ENCODE results near the gene BHLHE40. TPM values are rescaled to one million over a fixed set of nuclear protein-coding genes. Genes with fewer than 3 reads are reported as not detected.

The BHLHE40 gene
- total RNA-seq, 4 donors from 2014 or later: 13.1 to 28.5 (median 20.2) TPM

DNA sequence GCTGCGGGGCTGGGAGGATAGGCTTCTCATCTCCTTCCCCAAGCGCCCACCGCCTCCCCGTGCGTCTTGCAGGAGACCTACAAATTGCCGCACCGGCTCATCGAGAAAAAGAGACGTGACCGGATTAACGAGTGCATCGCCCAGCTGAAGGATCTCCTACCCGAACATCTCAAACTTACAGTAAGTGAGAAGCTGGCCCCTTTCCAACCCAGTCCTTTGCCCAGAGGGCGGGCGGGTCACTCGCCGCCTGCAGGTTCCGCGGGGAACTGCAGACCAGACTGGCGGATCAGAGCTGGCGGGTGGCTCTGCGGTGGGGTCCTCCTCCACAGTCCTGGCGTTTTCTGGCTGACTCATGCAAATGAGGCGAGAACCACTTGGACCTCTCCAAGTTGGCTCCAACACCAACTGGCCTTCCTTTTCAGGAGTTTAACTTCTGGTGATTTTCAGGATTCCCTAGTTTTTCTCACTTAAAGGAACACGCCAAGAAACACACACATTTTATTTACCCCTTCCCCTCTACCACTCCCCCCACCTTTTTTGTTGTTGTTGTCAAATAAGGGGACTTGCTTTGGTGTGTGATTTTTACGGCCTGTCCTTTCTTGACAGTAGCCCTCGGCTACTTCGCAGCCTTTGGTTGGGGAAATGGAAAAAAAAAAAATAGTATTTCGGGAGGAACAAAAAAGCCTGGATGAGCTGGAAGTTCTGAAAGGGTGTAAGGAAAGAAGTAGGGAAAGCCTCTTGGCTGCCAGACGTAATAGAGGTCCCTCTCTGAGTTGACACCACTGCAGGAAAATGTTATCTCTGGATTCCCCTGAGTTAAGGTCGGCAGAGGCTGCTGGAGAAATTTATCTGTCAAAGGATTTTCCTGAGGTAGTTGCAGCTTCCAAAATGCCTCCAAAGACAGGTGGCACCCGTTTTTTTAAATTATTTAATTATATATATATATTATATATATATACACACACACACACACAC is 1.3 kb downstream of the BHLHE40 start:
- Histone ChIP-seq H3K27ac (peak overlapping the region; percentile 96 to 100 (median 100)), H3K9me3 (no peaks in the 10 kb centered on the region), H3K27me3 (no peaks in the 10 kb centered on the region), H3K36me3 (no peaks in the 10 kb centered on the region), H3K4me3 (replicated peaks in 1 of 3) (peak overlapping the region; percentile 61 to 84 (median 67)), H3K4me1 (peaks cover 50 to 66% of the 10 kb centered on the region in 2 donors)
- WGBS, 2 donors: 11 to 15% methylated on average over 27 to 32 of the region's 32 CpGs
- DNase-seq: peak; percentile 92 to 95
- peak; percentile 92 to 98 (median 96) for TF ChIP-seq CTCF (IDR thresholded peaks at IDR 0.05)
- peak in 1 of 2 donors; percentile 57 for TF ChIP-seq POLR2A (IDR thresholded peaks at IDR 0.05)
- intact Hi-C loops (cut with DNase I): no loop called here

GRCh38 chr3:4981294-4981664 is 2.0 kb downstream of the BHLHE40 start:
- H3K36me3 ChIP-seq: no peaks in the 10 kb centered on the region
- H3K27ac ChIP-seq: peak overlapping the region; percentile 96 to 100 (median 100)
- peak overlapping the region in 2 of 3 donors; percentile 14 to 16 for H3K4me3 ChIP-seq (replicated peaks in 1 of 3)
- H3K4me1 ChIP-seq: peaks cover 55 to 74% of the 10 kb centered on the region in 2 donors
- intact Hi-C loops (cut with DNase I): no loop called here
- 24 to 31% methylated on average over 3 of the region's 3 CpGs for WGBS, 2 donors
- no peaks in the 10 kb centered on the region for H3K9me3 ChIP-seq
- no peak for TF ChIP-seq POLR2A (IDR thresholded peaks at IDR 0.05)
- no peak for TF ChIP-seq CTCF (IDR thresholded peaks at IDR 0.05)
- DNase-seq: no peak
- no peaks in the 10 kb centered on the region for H3K27me3 ChIP-seq

DNA sequence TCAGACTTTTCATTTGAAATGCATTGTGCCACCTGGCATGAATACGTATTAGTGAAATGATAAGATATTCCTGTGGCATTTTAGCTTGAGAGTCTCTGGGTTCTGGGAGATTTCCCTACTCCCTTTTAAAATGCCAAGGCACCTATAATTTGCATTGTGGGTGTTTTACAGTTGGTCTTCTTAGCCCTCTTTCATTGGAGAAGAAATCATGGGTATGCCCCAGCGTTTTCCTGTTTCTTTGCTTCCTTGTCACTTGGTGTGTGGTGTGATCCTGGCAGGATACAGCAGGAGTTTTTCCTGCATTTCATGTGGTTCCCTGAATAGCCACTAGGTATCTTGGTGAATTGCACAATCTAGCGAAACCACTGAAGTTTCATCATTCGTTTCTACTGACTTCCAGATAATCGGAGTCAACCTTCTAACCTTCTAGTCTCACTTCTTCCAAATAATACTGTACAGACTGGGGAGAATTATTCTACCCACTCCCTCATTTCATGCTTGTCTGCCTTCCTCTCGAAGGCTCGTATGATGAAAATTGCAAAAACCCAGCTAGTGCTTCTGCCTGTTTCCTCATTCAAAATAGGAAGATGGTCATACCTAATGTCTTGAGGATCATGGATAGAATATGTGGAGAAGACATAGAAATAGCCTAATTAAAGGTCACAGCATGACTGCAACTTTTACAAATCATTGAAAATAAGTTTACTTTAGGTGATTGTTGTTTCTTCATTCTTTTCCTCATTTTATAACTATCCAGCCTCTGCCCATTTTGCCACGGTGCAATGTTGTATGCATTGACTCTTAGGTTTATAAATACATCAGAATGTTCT is 2.6 kb downstream of the BHLHE40 start:
- peak overlapping the region in 1 of 3 donors; percentile 14 for H3K4me3 ChIP-seq (replicated peaks in 1 of 3)
- H3K27ac ChIP-seq: peak overlapping the region; percentile 96 to 100 (median 100)
- H3K9me3 ChIP-seq: no peaks in the 10 kb centered on the region
- WGBS, 2 donors: 40 to 51% methylated on average over 8 of the region's 8 CpGs
- intact Hi-C loops (cut with DNase I): no loop called here
- H3K4me1 ChIP-seq: peaks cover 53 to 73% of the 10 kb centered on the region in 2 donors
- TF ChIP-seq POLR2A (IDR thresholded peaks at IDR 0.05) (no peak), CTCF (IDR thresholded peaks at IDR 0.05) (peak; percentile 9 to 72 (median 53))
- H3K36me3 ChIP-seq: no peaks in the 10 kb centered on the region
- peak in 1 of 2 donors; percentile 31 for DNase-seq
- no peaks in the 10 kb centered on the region for H3K27me3 ChIP-seq

GRCh38 chr3:4982773-4983738 is 3.8 kb downstream of the BHLHE40 start:
- Histone ChIP-seq H3K9me3 (no peaks in the 10 kb centered on the region), H3K4me1 (peaks cover 47 to 66% of the 10 kb centered on the region in 2 donors), H3K4me3 (replicated peaks in 1 of 3) (peak overlapping the region in 1 of 3 donors; percentile 3), H3K27me3 (no peaks in the 10 kb centered on the region), H3K27ac (peak overlapping the region; percentile 93 to 100 (median 98)), H3K36me3 (no peaks in the 10 kb centered on the region)
- DNase-seq: peak; percentile 55
- 78 to 83% methylated on average over 40 of the region's 40 CpGs for WGBS, 2 donors
- intact Hi-C loops (cut with DNase I): no loop called here
- TF ChIP-seq POLR2A (IDR thresholded peaks at IDR 0.05) (no peak), CTCF (IDR thresholded peaks at IDR 0.05) (no peak)
